Keratinocyte (primary cell): Measurements from ENCODE around the gene TAF1A. TPM values are rescaled to one million over a fixed set of nuclear protein-coding genes. Genes with fewer than 3 reads are reported as not detected.
A peak's percentile ranks its signal among the peaks of the same experiment; 100 is the strongest.

Experiments used
- DNase-seq: peaks from one replicate; pipeline ENCODE4 v3.0.0-alpha.2; 2011; ENCODE audit warnings: low read depth, missing footprints, low spot score
- FAIRE-seq: peaks from 2 replicates; lab custom pipeline; 2011; peaks lifted over from hg19 to GRCh38; lab: Jason Lieb, UNC
- H2AFZ ChIP-seq: 2 replicates; pipeline ENCODE4 v1.6.0; 2012; ENCODE audit warnings: low read length, control low read depth, inconsistent platforms; ENCODE audit not compliant: control insufficient read depth
- H3K27ac ChIP-seq: 2 replicates; pipeline ENCODE4 v1.5.1; 2011; ENCODE audit warnings: low read length; ENCODE audit not compliant: control insufficient read depth, insufficient read depth
- H3K27me3 ChIP-seq: 3 replicates; pipeline ENCODE4 v1.6.0; 2011; ENCODE audit warnings: low read length; ENCODE audit not compliant: control insufficient read depth, insufficient read depth; ENCODE audit errors: extremely low read depth
- H3K36me3 ChIP-seq, 2 experiments: 2 replicates in 1 of 2; 3 replicates in 1 of 2; pipeline ENCODE4 v1.5.1; 2011; ENCODE audit warnings: low read length in 2 of 2, mild to moderate bottlenecking in 1 of 2; ENCODE audit not compliant: control insufficient read depth in 2 of 2, insufficient read depth in 2 of 2; ENCODE audit errors: extremely low read depth in 1 of 2
- H3K4me1 ChIP-seq: 3 replicates; pipeline ENCODE4 v1.5.1; 2011; ENCODE audit warnings: low read length; ENCODE audit not compliant: control insufficient read depth, insufficient read depth; ENCODE audit errors: extremely low read depth
- H3K4me2 ChIP-seq: 3 replicates; pipeline ENCODE4 v1.6.0; 2011; ENCODE audit warnings: low read depth, low read length; ENCODE audit not compliant: control insufficient read depth, insufficient read depth; ENCODE audit errors: extremely low read depth
- H3K4me3 ChIP-seq, 3 experiments: fragments of 200-600 bp in 1 of 3; sonication (generic) in 1 of 3; 2 replicates in 2 of 3; 3 replicates in 1 of 3; pipeline ENCODE4 v1.5.1; 2011 to 2016; ENCODE audit warnings: low read length in 3 of 3, mild to moderate bottlenecking in 3 of 3, control low read depth in 2 of 3, inconsistent platforms in 1 of 3, low read depth in 1 of 3, mixed read lengths in 1 of 3, mixed run types in 1 of 3, moderate library complexity in 1 of 3; ENCODE audit not compliant: control insufficient read depth in 2 of 3, insufficient read depth in 2 of 3; ENCODE audit errors: extremely low read depth in 1 of 3
- H3K79me2 ChIP-seq: 2 replicates; pipeline ENCODE4 v1.6.0; 2012; ENCODE audit warnings: low read length; ENCODE audit not compliant: control insufficient read depth, insufficient read depth
- H3K9ac ChIP-seq: 3 replicates; pipeline ENCODE4 v1.6.0; 2011; ENCODE audit warnings: low read length; ENCODE audit not compliant: control insufficient read depth, insufficient read depth; ENCODE audit errors: extremely low read depth
- H3K9me1 ChIP-seq: 3 replicates; pipeline ENCODE4 v1.6.0; 2011; ENCODE audit warnings: low read length; ENCODE audit not compliant: control insufficient read depth, insufficient read depth; ENCODE audit errors: extremely low read depth
- H3K9me3 ChIP-seq: 2 replicates; pipeline ENCODE4 v1.5.1; 2012; ENCODE audit warnings: low read depth, low read length; ENCODE audit not compliant: control insufficient read depth
- H4K20me1 ChIP-seq: 3 replicates; pipeline ENCODE4 v1.6.0; 2011; ENCODE audit warnings: low read length; ENCODE audit not compliant: control insufficient read depth, insufficient read depth; ENCODE audit errors: extremely low read depth
- CTCF ChIP-seq, 3 experiments: IDR thresholded peaks in 1 of 3; conservative IDR thresholded peaks in 1 of 3; optimal IDR thresholded peaks in 1 of 3; 2 replicates in 2 of 3; 3 replicates in 1 of 3; pipeline versions ENCODE3 to v1.5.1; 2011; ENCODE audit warnings: low read length in 3 of 3, mild to moderate bottlenecking in 3 of 3, moderate library complexity in 2 of 3, control low read depth in 1 of 3, inconsistent platforms in 1 of 3; ENCODE audit not compliant: insufficient read depth in 2 of 3; ENCODE audit errors: extremely low read depth in 1 of 3
- EZH2 ChIP-seq: IDR thresholded peaks from one replicate; pipeline ENCODE4 v1.6.1; 2012; ENCODE audit warnings: inconsistent platforms, mild to moderate bottlenecking, low read length, moderate library complexity
- dilution Hi-C: fragments of 300-500 bp; cut with MboI; formaldehyde crosslinking; loops from one replicate; pipeline ENCODE4 v1.7.0; 2020; ENCODE audit warnings: low sequenced_read_pairs; ENCODE audit not compliant: extremely low pct_ligation_motif_present
- polyA plus RNA-seq, 5 experiments: library from polyadenylated mRNA; depleted of rRNA in 3 of 5; stranded (reverse) in 3 of 5; stranded (forward) in 1 of 5; unstranded in 1 of 5; fragments of >200 nt; gene quantifications; 1 replicate in 1 of 5; 2 replicates in 3 of 5; 3 replicates in 1 of 5; pipeline versions ENCODE4 v1.2.1 to v1.2.3, GENCODE V29; 2011 to 2012; ENCODE audit warnings: missing spikeins in 2 of 5, low read depth in 1 of 5, low replicate concordance in 1 of 5

The TAF1A gene
- polyA plus RNA-seq, 1 donor (not counting 4 experiments of a cell fraction or from before 2014, with no cell fraction given): 7.2 TPM

- H3K4me3 ChIP-seq: no peak overlapping the region
- peaks cover 5% of the 10 kb centered on the region for H3K4me1 ChIP-seq
- no peak overlapping the region for H2AFZ ChIP-seq
- H3K9me3 ChIP-seq: no peaks in the 10 kb centered on the region
- H3K27me3 ChIP-seq: no peaks in the 10 kb centered on the region
- H3K36me3 ChIP-seq: peaks cover 2 to 9% of the 10 kb centered on the region in 2 experiments
- TF ChIP-seq CTCF (optimal IDR thresholded peaks at IDR 0.05 in 1 of 3, IDR thresholded peaks at IDR 0.05 in 1 of 3, conservative IDR thresholded peaks at IDR 0.05 in 1 of 3; ENCODE audit: extremely low read depth in 1 of 3, insufficient read depth in 2 of 3, low read length in 3 of 3) (no peak), EZH2 (no peak)
- DNase-seq (no peak), FAIRE-seq (no peak)
- dilution Hi-C loops: no loop called here
- peaks cover 18% of the 10 kb centered on the region for H3K79me2 ChIP-seq
- no peaks in the 10 kb centered on the region for H3K9me1 ChIP-seq
- H4K20me1 ChIP-seq: no peaks in the 10 kb centered on the region
- H3K27ac ChIP-seq: no peak overlapping the region
- no peak overlapping the region for H3K9ac ChIP-seq
- peak overlapping the region; percentile 79 for H3K4me2 ChIP-seq
Measured at GRCh38 chr1:222588135-222588534, 1.6 kb downstream of the TAF1A start.

GRCh38 chr1:222586842-222587241 is 2.9 kb downstream of the TAF1A start:
- H3K9me1 ChIP-seq: no peaks in the 10 kb centered on the region
- H3K4me1 ChIP-seq: peaks cover 16% of the 10 kb centered on the region
- TF ChIP-seq CTCF (optimal IDR thresholded peaks at IDR 0.05 in 1 of 3, IDR thresholded peaks at IDR 0.05 in 1 of 3, conservative IDR thresholded peaks at IDR 0.05 in 1 of 3; ENCODE audit: extremely low read depth in 1 of 3, insufficient read depth in 2 of 3, low read length in 3 of 3): no peak
- no peak for TF ChIP-seq EZH2
- H3K4me3 ChIP-seq: no peak overlapping the region
- H3K27me3 ChIP-seq: no peaks in the 10 kb centered on the region
- H3K9me3 ChIP-seq: no peaks in the 10 kb centered on the region
- dilution Hi-C loops: no loop called here
- no peak overlapping the region for H3K9ac ChIP-seq
- H3K79me2 ChIP-seq: peaks cover 18% of the 10 kb centered on the region
- H3K36me3 ChIP-seq: peaks cover 2 to 11% of the 10 kb centered on the region in 2 experiments
- no peak overlapping the region for H3K27ac ChIP-seq
- H4K20me1 ChIP-seq: no peaks in the 10 kb centered on the region
- FAIRE-seq (peak; percentile 9), DNase-seq (no peak)
- no peak overlapping the region for H2AFZ ChIP-seq
- no peak overlapping the region for H3K4me2 ChIP-seq
